ENCODE data around the gene DENND1A. TPM values are rescaled to one million over a fixed set of nuclear protein-coding genes. Genes with fewer than 3 reads are reported as not detected.

DENND1A gene
- total RNA-seq, 1 donor from 2014 or later = 24.4 TPM

GRCh38 chr9:123375469-123376132 lies 554.3 kb downstream of the DENND1A start:
- no peak for DNase-seq (ENCODE audit: low spot score)

- no peak for DNase-seq (ENCODE audit: low spot score)
These were observed 556.0 kb downstream of the DENND1A start for GRCh38 chr9:123373946-123374345.

- DNase-seq (ENCODE audit: low spot score) = no peak
These were observed 556.4 kb downstream of the DENND1A start for GRCh38 chr9:123373447-123373923.

- DNase-seq (ENCODE audit: low spot score) = no peak
These were observed 557.0 kb downstream of the DENND1A start for GRCh38 chr9:123372766-123373446.

- no peak for DNase-seq (ENCODE audit: low spot score)
These were observed 557.9 kb downstream of the DENND1A start for GRCh38 chr9:123371805-123372590.

- DNase-seq (ENCODE audit: low spot score) = no peak
These were observed 558.7 kb downstream of the DENND1A start for GRCh38 chr9:123371228-123371584.

GRCh38 chr9:123370526-123371227 lies 559.2 kb downstream of the DENND1A start:
- no peak for DNase-seq (ENCODE audit: low spot score)

- DNase-seq (ENCODE audit: low spot score) = no peak
These were observed 559.8 kb downstream of the DENND1A start for GRCh38 chr9:123370108-123370507.

- no peak for DNase-seq (ENCODE audit: low spot score)
These were observed 560.6 kb downstream of the DENND1A start for GRCh38 chr9:123369296-123369695.

GRCh38 chr9:123368536-123369153 lies 561.3 kb downstream of the DENND1A start:
- no peak for DNase-seq (ENCODE audit: low spot score)

- no peak for DNase-seq (ENCODE audit: low spot score)
These were observed 561.9 kb downstream of the DENND1A start for GRCh38 chr9:123368023-123368422.

GRCh38 chr9:123365881-123366528 lies 563.9 kb downstream of the DENND1A start:
- no peak for DNase-seq (ENCODE audit: low spot score)

GRCh38 chr9:123365287-123365880 lies 564.5 kb downstream of the DENND1A start:
- no peak for DNase-seq (ENCODE audit: low spot score)

- DNase-seq (ENCODE audit: low spot score) = no peak
These were observed 565.6 kb downstream of the DENND1A start for GRCh38 chr9:123364241-123364824.

- DNase-seq (ENCODE audit: low spot score) = no peak
These were observed 567.1 kb downstream of the DENND1A start for GRCh38 chr9:123362856-123363255.

- DNase-seq (ENCODE audit: low spot score) = no peak
These were observed 568.0 kb downstream of the DENND1A start for GRCh38 chr9:123361731-123362510.

GRCh38 chr9:123361086-123361730 lies 568.7 kb downstream of the DENND1A start:
- no peak for DNase-seq (ENCODE audit: low spot score)

- no peak for DNase-seq (ENCODE audit: low spot score)
These were observed 569.5 kb downstream of the DENND1A start for GRCh38 chr9:123360161-123361085.
